ENCODE results near the gene NKX2-4. TPM values are rescaled to one million over a fixed set of nuclear protein-coding genes. Genes with fewer than 3 reads are reported as not detected.

Gene NKX2-4
- total RNA-seq, 4 donors from 2014 or later = not detected

GRCh38 chr20:21395051-21395665 is 2.2 kb downstream of the NKX2-4 start:
- WGBS, 2 donors (ENCODE audit: low coverage in 1 of 2) = 17 to 31% methylated on average over 2 to 6 of the region's 6 CpGs
- intact Hi-C loops (cut with DNase I; ENCODE audit: low total_unique reads) = no loop called here
- peaks cover 96% of the 10 kb centered on the region for H3K27me3 ChIP-seq

GRCh38 chr20:21394551-21394950 is 2.8 kb downstream of the NKX2-4 start:
- intact Hi-C loops (cut with DNase I; ENCODE audit: low total_unique reads) (no loop called here), in situ Hi-C loops (cut with MboI; ENCODE audit: low pct_ligation_motif_present in 1 of 4, low pct_unique_long_range_greater_than_20kb in 1 of 4, low sequenced_read_pairs in 3 of 4) (no loop called here)
- Histone ChIP-seq H3K4me3 (no peak overlapping the region), H3K9me3 (no peaks in the 10 kb centered on the region), H3K27me3 (peaks cover 90% of the 10 kb centered on the region), H3K27ac (no peak overlapping the region), H3K36me3 (peaks cover 0 to 11% (median 0%) of the 10 kb centered on the region in 4 donors), H3K4me1 (peaks cover 0 to 16% (median 6%) of the 10 kb centered on the region in 4 donors)
- TF ChIP-seq POLR2A (IDR thresholded peaks at IDR 0.05) (no peak), EP300 (IDR thresholded peaks at IDR 0.05; ENCODE audit: low read depth) (no peak), CTCF (IDR thresholded peaks at IDR 0.05) (no peak), POLR2AphosphoS5 (IDR thresholded peaks at IDR 0.05) (no peak)
- 24 to 28% methylated on average over 3 of the region's 3 CpGs for WGBS, 2 donors (ENCODE audit: low coverage in 1 of 2)
- no peak for DNase-seq

More at GRCh38 chr20:21395051-21395665, 2.2 kb downstream of the NKX2-4 start:
- Histone ChIP-seq H3K36me3 (peaks cover 0 to 6% (median 0%) of the 10 kb centered on the region in 4 donors), H3K9me3 (no peaks in the 10 kb centered on the region), H3K4me3 (no peak overlapping the region), H3K4me1 (peaks cover 0 to 16% (median 6%) of the 10 kb centered on the region in 4 donors), H3K27ac (no peak overlapping the region)
- DNase-seq = no peak
- in situ Hi-C loops (cut with MboI; ENCODE audit: low pct_ligation_motif_present in 1 of 4, low pct_unique_long_range_greater_than_20kb in 1 of 4, low sequenced_read_pairs in 3 of 4) = no loop called here
- TF ChIP-seq EP300 (IDR thresholded peaks at IDR 0.05; ENCODE audit: low read depth) (no peak), CTCF (IDR thresholded peaks at IDR 0.05) (no peak), POLR2A (IDR thresholded peaks at IDR 0.05) (no peak), POLR2AphosphoS5 (IDR thresholded peaks at IDR 0.05) (no peak)

DNA sequence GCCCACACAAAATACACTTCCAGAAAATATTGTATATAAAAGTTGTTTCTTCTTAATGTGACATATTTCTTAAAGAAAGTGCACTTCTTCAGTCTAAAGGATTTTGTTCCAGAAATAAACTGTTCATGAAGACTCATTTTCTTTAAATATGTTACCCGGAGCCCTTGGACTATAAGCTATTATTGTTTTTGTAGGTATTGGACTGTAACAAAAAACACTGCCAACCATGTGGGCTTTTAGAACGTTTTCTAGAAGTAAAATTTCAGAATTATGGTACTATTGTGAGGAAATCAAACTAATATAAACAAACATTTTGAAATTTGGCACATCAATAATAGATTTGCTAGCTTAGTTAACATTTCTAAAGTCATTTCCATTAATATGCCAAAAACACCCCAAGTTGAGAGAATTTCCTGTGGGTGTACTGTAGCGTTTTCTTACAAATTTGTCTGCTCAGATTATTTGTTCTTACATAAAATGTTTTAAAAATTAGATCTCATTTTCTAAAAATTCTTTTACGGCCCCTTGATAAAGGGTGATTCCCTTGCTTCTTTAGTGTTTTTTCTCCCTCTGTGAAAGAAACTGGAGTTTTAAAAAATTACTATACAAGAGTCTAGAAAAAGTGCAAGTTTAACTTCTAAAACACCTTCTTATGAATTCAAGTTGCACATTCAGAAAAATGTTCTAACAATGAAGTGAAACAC is 3.4 kb downstream of the NKX2-4 start:
- Histone ChIP-seq H3K36me3 (peaks cover 0 to 11% (median 0%) of the 10 kb centered on the region in 4 donors), H3K27ac (no peak overlapping the region), H3K27me3 (peaks cover 84% of the 10 kb centered on the region), H3K4me3 (no peak overlapping the region), H3K4me1 (peaks cover 0 to 16% (median 6%) of the 10 kb centered on the region in 4 donors), H3K9me3 (no peaks in the 10 kb centered on the region)
- DNase-seq = no peak
- 45 to 47% methylated on average over 4 of the region's 4 CpGs for WGBS, 2 donors (ENCODE audit: low coverage in 1 of 2)
- in situ Hi-C loops (cut with MboI; ENCODE audit: low pct_ligation_motif_present in 1 of 4, low pct_unique_long_range_greater_than_20kb in 1 of 4, low sequenced_read_pairs in 3 of 4) (no loop called here), intact Hi-C loops (cut with DNase I; ENCODE audit: low total_unique reads) (no loop called here)
- no peak for TF ChIP-seq CTCF (IDR thresholded peaks at IDR 0.05)
- TF ChIP-seq EP300 (IDR thresholded peaks at IDR 0.05; ENCODE audit: low read depth) = no peak
- TF ChIP-seq POLR2AphosphoS5 (IDR thresholded peaks at IDR 0.05) = no peak
- no peak for TF ChIP-seq POLR2A (IDR thresholded peaks at IDR 0.05)

- DNase-seq = no peak
- 53 to 66% methylated on average over 2 to 4 of the region's 4 CpGs for WGBS, 2 donors (ENCODE audit: low coverage in 1 of 2)
Measured at GRCh38 chr20:21393166-21393565, 4.2 kb downstream of the NKX2-4 start.

More at GRCh38 chr20:21393166-21393565, 4.2 kb downstream of the NKX2-4 start:
- Histone ChIP-seq H3K27me3 (peaks cover 76% of the 10 kb centered on the region), H3K4me1 (peaks cover 0 to 16% (median 6%) of the 10 kb centered on the region in 4 donors), H3K36me3 (peaks cover 0 to 11% (median 0%) of the 10 kb centered on the region in 4 donors), H3K4me3 (no peak overlapping the region), H3K9me3 (no peaks in the 10 kb centered on the region), H3K27ac (no peak overlapping the region)
- no peak for TF ChIP-seq EP300 (IDR thresholded peaks at IDR 0.05; ENCODE audit: low read depth)
- TF ChIP-seq CTCF (IDR thresholded peaks at IDR 0.05) = no peak
- no peak for TF ChIP-seq POLR2A (IDR thresholded peaks at IDR 0.05)
- no peak for TF ChIP-seq POLR2AphosphoS5 (IDR thresholded peaks at IDR 0.05)
- intact Hi-C loops (cut with DNase I; ENCODE audit: low total_unique reads) = no loop called here
- in situ Hi-C loops (cut with MboI; ENCODE audit: low pct_ligation_motif_present in 1 of 4, low pct_unique_long_range_greater_than_20kb in 1 of 4, low sequenced_read_pairs in 3 of 4) = no loop called here
